ENCODE measurements around the gene PRCD. TPM values are rescaled to one million over a fixed set of nuclear protein-coding genes. Genes with fewer than 3 reads are reported as not detected.
"Not testable (repeated sequence)": the region's sequence is repeated elsewhere in the genome, so short reads cannot be mapped to it uniquely, and the experiment has no call there.

The PRCD gene
- total RNA-seq, 1 donor from 2014 or later = 0.75 TPM

GRCh38 chr17:76506408-76507345 lies 33.2 kb upstream of the PRCD start:
- TF ChIP-seq, protein P1, sequence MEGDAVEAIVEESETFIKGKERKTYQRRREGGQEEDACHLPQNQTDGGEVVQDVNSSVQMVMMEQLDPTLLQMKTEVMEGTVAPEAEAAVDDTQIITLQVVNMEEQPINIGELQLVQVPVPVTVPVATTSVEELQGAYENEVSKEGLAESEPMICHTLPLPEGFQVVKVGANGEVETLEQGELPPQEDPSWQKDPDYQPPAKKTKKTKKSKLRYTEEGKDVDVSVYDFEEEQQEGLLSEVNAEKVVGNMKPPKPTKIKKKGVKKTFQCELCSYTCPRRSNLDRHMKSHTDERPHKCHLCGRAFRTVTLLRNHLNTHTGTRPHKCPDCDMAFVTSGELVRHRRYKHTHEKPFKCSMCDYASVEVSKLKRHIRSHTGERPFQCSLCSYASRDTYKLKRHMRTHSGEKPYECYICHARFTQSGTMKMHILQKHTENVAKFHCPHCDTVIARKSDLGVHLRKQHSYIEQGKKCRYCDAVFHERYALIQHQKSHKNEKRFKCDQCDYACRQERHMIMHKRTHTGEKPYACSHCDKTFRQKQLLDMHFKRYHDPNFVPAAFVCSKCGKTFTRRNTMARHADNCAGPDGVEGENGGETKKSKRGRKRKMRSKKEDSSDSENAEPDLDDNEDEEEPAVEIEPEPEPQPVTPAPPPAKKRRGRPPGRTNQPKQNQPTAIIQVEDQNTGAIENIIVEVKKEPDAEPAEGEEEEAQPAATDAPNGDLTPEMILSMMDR (conservative IDR thresholded peaks at IDR 0.05) = peak; percentile 97
- peaks cover 2% of the 10 kb centered on the region for H3K4me1 Mint-ChIP-seq
- H3K36me3 Mint-ChIP-seq (ENCODE audit: low read depth) = no peaks in the 10 kb centered on the region
- H3K9me3 Mint-ChIP-seq = no peaks in the 10 kb centered on the region
- peak; percentile 91 for DNase-seq (ENCODE audit: low read depth, low spot score)
- no peak overlapping the region for H3K4me3 Mint-ChIP-seq
- peaks cover 34% of the 10 kb centered on the region for H3K27me3 Mint-ChIP-seq (ENCODE audit: low read depth)
- H3K27ac Mint-ChIP-seq (ENCODE audit: unreplicated experiment) = no peak overlapping the region

DNA sequence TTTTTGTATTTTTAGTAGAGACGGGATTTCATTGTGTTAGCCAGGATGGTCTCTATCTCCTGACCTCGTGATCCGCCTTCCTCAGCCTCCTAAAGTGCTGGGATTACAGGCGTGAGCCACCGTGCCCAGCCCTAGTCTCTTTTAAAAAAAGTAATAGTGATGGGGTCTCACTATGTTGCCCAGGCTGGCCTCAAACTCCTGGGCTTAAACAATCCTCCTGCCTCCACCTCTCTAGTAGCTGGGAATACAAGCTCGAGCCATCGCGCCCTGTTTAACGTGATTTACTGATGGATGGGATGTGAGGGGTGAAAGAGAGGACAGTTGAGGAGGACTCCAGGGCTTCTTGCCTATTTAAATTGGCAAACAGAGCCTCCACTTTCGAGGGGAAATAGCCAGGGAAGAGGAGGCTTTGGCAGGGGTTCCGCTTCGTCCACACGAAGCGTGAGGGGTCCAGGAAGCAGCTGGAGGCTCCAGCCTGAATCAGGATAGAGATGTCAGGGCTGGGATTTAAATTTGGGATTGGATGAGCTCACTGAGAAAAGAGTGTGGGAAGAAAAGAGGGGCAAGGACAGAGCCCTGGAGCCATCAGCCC lies 31.3 kb upstream of the PRCD start:
- peak overlapping the region; percentile 35 for H3K27ac Mint-ChIP-seq (ENCODE audit: unreplicated experiment)
- H3K4me1 Mint-ChIP-seq; H3K9me3 Mint-ChIP-seq; H3K36me3 Mint-ChIP-seq (ENCODE audit: low read depth); H3K4me3 Mint-ChIP-seq; DNase-seq (ENCODE audit: low read depth, low spot score): not testable (repeated sequence)
- peaks cover 25% of the 10 kb centered on the region for H3K27me3 Mint-ChIP-seq (ENCODE audit: low read depth)

GRCh38 chr17:76510831-76511244 lies 29.0 kb upstream of the PRCD start:
- H3K36me3 Mint-ChIP-seq (ENCODE audit: low read depth) = no peaks in the 10 kb centered on the region
- TF ChIP-seq, protein P1 (conservative IDR thresholded peaks at IDR 0.05) = no peak
- no peak for DNase-seq (ENCODE audit: low read depth, low spot score)
- H3K4me1 Mint-ChIP-seq = no peaks in the 10 kb centered on the region
- H3K9me3 Mint-ChIP-seq = no peaks in the 10 kb centered on the region
- H3K27me3 Mint-ChIP-seq (ENCODE audit: low read depth) = peaks cover 22% of the 10 kb centered on the region
- H3K4me3 Mint-ChIP-seq = no peak overlapping the region
- no peak overlapping the region for H3K27ac Mint-ChIP-seq (ENCODE audit: unreplicated experiment)

DNA sequence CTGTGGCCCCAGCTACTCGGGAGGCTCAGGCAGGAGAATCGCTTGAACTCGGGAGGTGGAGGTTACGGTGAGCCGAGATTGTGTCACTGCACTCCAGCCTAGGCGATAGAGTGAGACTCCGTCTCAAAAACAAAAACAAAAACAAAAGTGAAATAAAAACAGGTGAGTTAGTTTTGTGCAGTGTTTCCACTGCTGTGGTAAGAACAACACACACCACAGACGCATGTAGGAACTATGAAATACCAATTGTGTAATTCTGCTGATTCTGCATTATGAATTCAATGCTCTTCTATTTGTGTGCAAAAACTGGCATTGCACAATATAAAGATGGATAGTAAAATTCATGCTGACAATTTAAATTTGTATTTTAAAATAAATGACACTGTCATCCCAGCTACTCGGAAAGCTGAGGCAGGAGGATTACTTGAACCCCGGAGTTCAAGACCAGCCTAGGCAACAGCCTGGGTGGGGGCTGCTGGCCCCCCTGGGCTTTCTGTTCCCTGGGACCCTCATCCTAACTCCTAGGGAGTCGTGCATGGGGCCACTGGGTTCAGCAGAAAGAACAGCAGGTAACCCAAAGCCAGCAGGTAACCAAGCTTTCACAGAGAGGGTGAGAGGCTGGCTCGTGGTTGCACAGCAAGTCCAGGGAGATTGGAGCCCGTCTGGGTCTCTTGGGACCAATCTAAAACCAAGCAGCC lies 28.0 kb upstream of the PRCD start:
- H3K4me1 Mint-ChIP-seq = no peaks in the 10 kb centered on the region
- no peak for DNase-seq (ENCODE audit: low read depth, low spot score)
- TF ChIP-seq, protein P1 (conservative IDR thresholded peaks at IDR 0.05) = no peak
- no peaks in the 10 kb centered on the region for H3K9me3 Mint-ChIP-seq
- no peak overlapping the region for H3K4me3 Mint-ChIP-seq
- no peak overlapping the region for H3K27ac Mint-ChIP-seq (ENCODE audit: unreplicated experiment)
- no peaks in the 10 kb centered on the region for H3K36me3 Mint-ChIP-seq (ENCODE audit: low read depth)
- H3K27me3 Mint-ChIP-seq (ENCODE audit: low read depth) = peaks cover 18% of the 10 kb centered on the region

DNA sequence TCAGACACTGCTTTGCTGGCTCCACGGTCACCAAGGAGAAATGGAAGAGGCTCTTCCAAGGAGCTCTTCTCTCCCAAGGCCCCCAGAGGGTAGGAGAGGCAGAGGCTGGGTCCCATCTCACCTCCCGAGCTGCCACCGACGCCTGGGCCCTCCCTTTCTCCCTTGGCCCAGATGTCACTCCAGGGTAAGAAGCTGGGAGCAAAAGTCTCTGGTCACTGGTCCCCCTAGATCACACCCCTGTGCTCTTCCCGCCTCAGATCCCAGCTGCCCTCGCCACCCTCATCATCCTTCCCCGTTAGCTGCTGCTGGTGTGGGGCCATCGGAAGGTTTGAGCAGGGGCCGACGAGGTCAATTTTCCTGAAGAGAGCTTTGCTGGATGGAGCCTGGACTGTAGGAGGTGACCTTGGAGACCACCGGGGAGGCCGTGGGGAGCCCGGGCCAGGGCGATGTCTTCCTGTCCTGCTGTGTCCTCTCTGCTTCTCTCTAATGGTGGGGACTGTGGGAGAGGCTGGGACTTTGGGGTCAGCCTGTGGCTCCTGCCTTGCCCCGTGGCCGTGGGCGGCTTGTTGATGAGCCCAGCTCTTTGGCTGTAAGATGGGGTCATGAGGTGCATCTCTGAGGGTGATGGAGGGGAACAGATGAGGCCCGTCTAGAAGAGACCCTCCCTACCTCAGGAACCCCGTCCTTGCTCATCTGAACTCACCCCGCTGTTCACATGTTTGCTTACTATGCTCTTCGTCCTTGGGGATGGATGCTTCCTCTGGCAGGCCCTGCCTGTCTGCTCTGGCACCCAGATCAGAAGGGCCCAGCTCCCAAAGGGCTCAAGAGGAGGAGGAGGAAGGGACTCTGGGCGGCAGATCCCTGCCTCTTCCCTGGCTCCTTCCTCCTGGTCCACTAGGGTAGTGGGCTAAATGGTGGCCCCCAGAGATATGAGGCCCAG lies 27.2 kb upstream of the PRCD start:
- TF ChIP-seq, protein P1 (conservative IDR thresholded peaks at IDR 0.05) = no peak
- H3K27me3 Mint-ChIP-seq (ENCODE audit: low read depth) = peaks cover 13% of the 10 kb centered on the region
- no peaks in the 10 kb centered on the region for H3K4me1 Mint-ChIP-seq
- peak overlapping the region; percentile 39 for H3K27ac Mint-ChIP-seq (ENCODE audit: unreplicated experiment)
- no peaks in the 10 kb centered on the region for H3K9me3 Mint-ChIP-seq
- H3K4me3 Mint-ChIP-seq = no peak overlapping the region
- H3K36me3 Mint-ChIP-seq (ENCODE audit: low read depth) = no peaks in the 10 kb centered on the region
- no peak for DNase-seq (ENCODE audit: low read depth, low spot score)
